WTC11 (cell line): ENCODE results near the gene DNAJC3. TPM values are rescaled to one million over a fixed set of nuclear protein-coding genes. Genes with fewer than 3 reads are reported as not detected.

Experiments
- ATAC-seq: fragments of 200-7000 bp; cut with Tn5 transposase; 2 replicates; pipeline ENCODE4 v1.10.0; 2021; ENCODE audit warnings: mild to moderate bottlenecking, moderate library complexity
- CTCF ChIA-PET: fragments of 300-600 bp; sonication (Branson Sonifier 250); formaldehyde crosslinking; loops from one replicate; lab custom pipeline; 2021; ENCODE audit warnings: antibody characterized with exemption; lab: Charles Lee
- POLR2A ChIA-PET: fragments of 350-600 bp; sonication (Branson Sonifier 250); formaldehyde crosslinking; loops from one replicate; lab custom pipeline; 2021; ENCODE audit warnings: antibody characterized with exemption; lab: Charles Lee
- DNase-seq: peaks from one replicate; pipeline ENCODE4 v3.0.0; 2021; ENCODE audit warnings: low spot score
- H3K27ac Mint-ChIP-seq: 2 replicates; pipeline ENCODE4 v1.8.0; 2021; ENCODE audit warnings: mixed read lengths
- H3K27me3 Mint-ChIP-seq: 2 replicates; pipeline ENCODE4 v1.8.0; 2021; ENCODE audit warnings: low read depth, mild to moderate bottlenecking, moderate library complexity, mixed read lengths
- H3K36me3 Mint-ChIP-seq: 2 replicates; pipeline ENCODE4 v1.8.0; 2021; ENCODE audit warnings: mixed read lengths
- H3K4me1 Mint-ChIP-seq: 2 replicates; pipeline ENCODE4 v1.8.0; 2022; ENCODE audit warnings: mixed read lengths
- H3K4me3 Mint-ChIP-seq: 2 replicates; pipeline ENCODE4 v1.8.0; 2021; ENCODE audit warnings: mild to moderate bottlenecking, moderate library complexity, mixed read lengths
- H3K9me3 Mint-ChIP-seq: 2 replicates; pipeline ENCODE4 v1.8.0; 2021; ENCODE audit warnings: mixed read lengths
- CREB1 ChIP-seq: sonication (generic); formaldehyde crosslinking; IDR thresholded peaks from 2 replicates; pipeline ENCODE4 v1.8.0; 2023; ENCODE audit warnings: mild to moderate bottlenecking, missing genetic modification reagents
- E2F1 ChIP-seq: sonication (generic); formaldehyde crosslinking; IDR thresholded peaks from 2 replicates; pipeline ENCODE4 v1.8.0; 2022; ENCODE audit warnings: mild to moderate bottlenecking, missing genetic modification reagents
- ERG ChIP-seq: fragments of 250-450 bp; sonication (Bioruptor Pico); IDR thresholded peaks from 2 replicates; pipeline ENCODE4 v1.8.0; 2021; ENCODE audit warnings: mild to moderate bottlenecking
- ESRRA ChIP-seq: sonication (generic); formaldehyde crosslinking; IDR thresholded peaks from 2 replicates; pipeline ENCODE4 v1.8.1; 2022; ENCODE audit warnings: mild to moderate bottlenecking, missing genetic modification reagents, borderline replicate concordance
- ETV6 ChIP-seq: sonication (generic); formaldehyde crosslinking; IDR thresholded peaks from 2 replicates; pipeline ENCODE4 v1.8.1; 2022; ENCODE audit warnings: mild to moderate bottlenecking, missing genetic modification reagents
- FOXP1 ChIP-seq: sonication (generic); formaldehyde crosslinking; IDR thresholded peaks from 2 replicates; pipeline ENCODE4 v1.8.0; 2022; ENCODE audit warnings: missing genetic modification reagents, mild to moderate bottlenecking, moderate library complexity, borderline replicate concordance
- GRHL2 ChIP-seq: fragments of 250-450 bp; sonication (Bioruptor Pico); IDR thresholded peaks from 2 replicates; pipeline ENCODE4 v1.8.0; 2022; ENCODE audit warnings: mild to moderate bottlenecking, moderate library complexity; ENCODE audit not compliant: insufficient replicate concordance, severe bottlenecking
- IRF1 ChIP-seq: sonication (generic); formaldehyde crosslinking; IDR thresholded peaks from 2 replicates; pipeline ENCODE4 v1.8.0; 2023; ENCODE audit warnings: missing genetic modification reagents
- JUN ChIP-seq: sonication (generic); formaldehyde crosslinking; IDR thresholded peaks from 2 replicates; pipeline ENCODE4 v1.8.0; 2023; ENCODE audit warnings: mild to moderate bottlenecking, missing genetic modification reagents
- NR3C1 ChIP-seq: sonication (generic); formaldehyde crosslinking; conservative IDR thresholded peaks from 2 replicates; pipeline ENCODE4 v1.8.1; 2023; ENCODE audit warnings: low read depth, mild to moderate bottlenecking, missing genetic modification reagents
- OVOL2 ChIP-seq: fragments of 250-450 bp; sonication (Bioruptor Pico); IDR thresholded peaks from 2 replicates; pipeline ENCODE4 v1.9.0; 2021; ENCODE audit warnings: mild to moderate bottlenecking, borderline replicate concordance
- PRDM15 ChIP-seq: sonication (generic); formaldehyde crosslinking; IDR thresholded peaks from 2 replicates; pipeline ENCODE4 v1.8.0; 2022; ENCODE audit warnings: missing genetic modification reagents
- PREB ChIP-seq: sonication (generic); formaldehyde crosslinking; IDR thresholded peaks from 2 replicates; pipeline ENCODE4 v1.8.1; 2022; ENCODE audit warnings: mild to moderate bottlenecking, missing genetic modification reagents, moderate library complexity, borderline replicate concordance
- PRRX2 ChIP-seq: fragments of 250-450 bp; sonication (Bioruptor Pico); IDR thresholded peaks from 2 replicates; pipeline ENCODE4 v1.8.0; 2021; ENCODE audit warnings: mild to moderate bottlenecking
- SOX15 ChIP-seq: fragments of 250-450 bp; sonication (Bioruptor Pico); IDR thresholded peaks from 2 replicates; pipeline ENCODE4 v1.9.0; 2021; ENCODE audit warnings: mild to moderate bottlenecking
- ZNF512 ChIP-seq: sonication (generic); formaldehyde crosslinking; IDR thresholded peaks from 2 replicates; pipeline ENCODE4 v1.8.1; 2022; ENCODE audit warnings: missing genetic modification reagents, borderline replicate concordance
- ZNF532 ChIP-seq: fragments of 250-450 bp; sonication (Bioruptor Pico); IDR thresholded peaks from 2 replicates; pipeline ENCODE4 v1.9.0; 2021; ENCODE audit warnings: mild to moderate bottlenecking, borderline replicate concordance
- total RNA-seq: library from RNA; stranded (reverse); gene quantifications from 3 replicates; pipeline ENCODE4 v1.2.3, GENCODE V29; 2021

DNAJC3 gene
- total RNA-seq, 1 experiment from 2014 or later = 20.0 TPM

- TF ChIP-seq ZNF532 (CRISPR knock-in tag) (no peak), ETV6 (no peak)
These were observed 47.3 kb downstream of the DNAJC3 start (continued) for GRCh38 chr13:95724252-95724651.

GRCh38 chr13:95726876-95727275 is 49.9 kb downstream of the DNAJC3 start:
- ChIA-PET POLR2A (no interaction called here), CTCF (no interaction called here)
- peaks cover 26% of the 10 kb centered on the region for H3K9me3 Mint-ChIP-seq
- H3K4me3 Mint-ChIP-seq = no peak overlapping the region
- no peaks in the 10 kb centered on the region; the same call in 1 of the 2 replicates for H3K4me1 Mint-ChIP-seq
- peaks cover 21% of the 10 kb centered on the region for H3K36me3 Mint-ChIP-seq
- DNase-seq (no peak), ATAC-seq (no peak)
- H3K27me3 Mint-ChIP-seq = no peaks in the 10 kb centered on the region
- no peak overlapping the region for H3K27ac Mint-ChIP-seq
- TF ChIP-seq PRDM15 (no peak), GRHL2 (CRISPR knock-in tag) (no peak), PRRX2 (CRISPR knock-in tag) (no peak), PREB (CRISPR knock-in tag) (no peak), CREB1 (no peak), FOXP1 (CRISPR knock-in tag) (no peak), ESRRA (no peak), ZNF532 (CRISPR knock-in tag) (no peak), E2F1 (CRISPR knock-in tag) (no peak), ZNF512 (CRISPR knock-in tag) (no peak), NR3C1 (CRISPR knock-in tag) (no peak), SOX15 (CRISPR knock-in tag) (no peak), ERG (no peak), OVOL2 (CRISPR knock-in tag) (no peak), JUN (CRISPR knock-in tag) (no peak), IRF1 (CRISPR knock-in tag) (no peak)
